B cell (primary cell): ENCODE measurements around the gene BBIP1. TPM values are rescaled to one million over a fixed set of nuclear protein-coding genes. Genes with fewer than 3 reads are reported as not detected.

Experiments
- ATAC-seq: fragments of 200-7000 bp; cut with Tn5 transposase; one replicate; pipeline ENCODE4 v1.10.0; 2021; ENCODE audit warnings: low read depth, mild to moderate bottlenecking, moderate number of reproducible peaks, moderate library complexity
- CTCF ChIA-PET: fragments of 350-600 bp; sonication (Branson Sonifier 250); formaldehyde crosslinking; loops from one replicate; lab custom pipeline; 2021; ENCODE audit warnings: antibody characterized with exemption, inconsistent platforms; lab: Charles Lee
- POLR2A ChIA-PET: fragments of 350-600 bp; sonication (Branson Sonifier 250); formaldehyde crosslinking; loops from one replicate; lab custom pipeline; 2021; ENCODE audit warnings: antibody characterized with exemption; lab: Charles Lee
- DNase-seq: peaks from one replicate; pipeline ENCODE4 v3.0.0; 2013
- H2AFZ ChIP-seq: 2 replicates; pipeline ENCODE4 v1.6.1; 2012; ENCODE audit warnings: mild to moderate bottlenecking, low read depth, low read length; ENCODE audit not compliant: insufficient read depth, poor library complexity, severe bottlenecking
- H3K27ac ChIP-seq, 2 donors: 1 replicate in 1 of 2; 2 replicates in 1 of 2; pipeline ENCODE4 v1.5.1; 2012 to 2013; ENCODE audit warnings: low read length in 2 of 2, mild to moderate bottlenecking in 2 of 2, moderate library complexity in 1 of 2
- H3K27me3 ChIP-seq, 4 experiments: fragments of 200-600 bp in 1 of 4; sonication (generic) in 1 of 4; replicated peaks in 1 of 4; 1 replicate in 2 of 4; 2 replicates in 2 of 4; pipeline versions ENCODE4 v1.6.1 to v1.7.0; 2013 to 2016; ENCODE audit warnings: low read length in 3 of 4, mild to moderate bottlenecking in 2 of 4, mixed read lengths in 1 of 4, moderate library complexity in 1 of 4; ENCODE audit not compliant: insufficient read depth in 4 of 4, control insufficient read depth in 3 of 4; ENCODE audit errors: control extremely low read depth in 1 of 4
- H3K36me3 ChIP-seq, 2 experiments: replicated peaks in 1 of 2; 1 replicate in 1 of 2; 2 replicates in 1 of 2; pipeline versions ENCODE4 v1.6.1 to v1.7.1; 2013; ENCODE audit warnings: low read length in 1 of 2; ENCODE audit not compliant: insufficient read depth in 2 of 2, control insufficient read depth in 1 of 2; ENCODE audit errors: control extremely low read depth in 1 of 2, extremely low read depth in 1 of 2
- H3K4me1 ChIP-seq, 2 donors: fragments of 200-600 bp in 1 of 2; sonication (generic) in 1 of 2; 1 replicate in 1 of 2; 2 replicates in 1 of 2; pipeline versions ENCODE4 v1.5.1 to v1.6.1; 2013 to 2017; ENCODE audit warnings: low read length in 2 of 2; ENCODE audit not compliant: control insufficient read depth in 2 of 2, insufficient read depth in 2 of 2
- H3K4me2 ChIP-seq: replicated peaks from 2 replicates; pipeline ENCODE3; 2012; ENCODE audit warnings: mild to moderate bottlenecking, low read depth, low read length; ENCODE audit not compliant: poor library complexity, severe bottlenecking
- H3K4me3 ChIP-seq, 5 experiments: fragments of 200-600 bp in 1 of 5; sonication (generic) in 1 of 5; 1 replicate in 3 of 5; 2 replicates in 2 of 5; pipeline versions ENCODE4 v1.5.1 to v1.7.0; 2011 to 2016; ENCODE audit warnings: low read length in 4 of 5, mild to moderate bottlenecking in 4 of 5, low read depth in 2 of 5, control low read depth in 1 of 5, moderate library complexity in 1 of 5; ENCODE audit not compliant: insufficient read depth in 1 of 5; ENCODE audit errors: control extremely low read depth in 1 of 5, extremely low read depth in 1 of 5
- H3K79me2 ChIP-seq: fragments of 200-600 bp; sonication (generic); one replicate; pipeline ENCODE4 v1.6.0; 2016; ENCODE audit warnings: low read length; ENCODE audit not compliant: control insufficient read depth, insufficient read depth
- H3K9ac ChIP-seq: fragments of 200-600 bp; sonication (generic); 2 replicates; pipeline ENCODE4 v1.6.1; 2017; ENCODE audit warnings: mild to moderate bottlenecking, low read length, moderate library complexity
- H3K9me3 ChIP-seq, 3 donors: one replicate each; pipeline versions ENCODE4 v1.6.1 to v1.7.1; 2013; ENCODE audit warnings: low read length in 2 of 3; ENCODE audit not compliant: control insufficient read depth in 2 of 3, insufficient read depth in 1 of 3; ENCODE audit errors: control extremely low read depth in 1 of 3
- H4K20me1 ChIP-seq: 2 replicates; pipeline ENCODE4 v1.6.0; 2012; ENCODE audit warnings: mild to moderate bottlenecking, low read length; ENCODE audit not compliant: insufficient read depth, control insufficient read depth, poor library complexity, severe bottlenecking
- H3K27ac Mint-ChIP-seq: one replicate; pipeline ENCODE4 v1.8.0; 2021; ENCODE audit warnings: mixed read lengths
- H3K27me3 Mint-ChIP-seq: one replicate; pipeline ENCODE4 v1.8.0; 2021; ENCODE audit warnings: mixed read lengths
- H3K4me1 Mint-ChIP-seq: one replicate; pipeline ENCODE4 v1.8.0; 2021; ENCODE audit warnings: mixed read lengths
- H3K4me3 Mint-ChIP-seq: one replicate; pipeline ENCODE4 v1.8.0; 2021; ENCODE audit warnings: mixed read lengths
- H3K9me3 Mint-ChIP-seq: one replicate; pipeline ENCODE4 v1.8.0; 2022; ENCODE audit warnings: mixed read lengths; ENCODE audit not compliant: insufficient read depth
- EZH2 ChIP-seq: IDR thresholded peaks from 2 replicates; pipeline ENCODE4 v1.6.1; 2012; ENCODE audit warnings: borderline replicate concordance, low read depth, mild to moderate bottlenecking, moderate library complexity, low read length; ENCODE audit not compliant: insufficient read depth, poor library complexity, severe bottlenecking
- WGBS: methylation state at CpG from one replicate; pipeline ENCODE4 v1.1.5; 2013; ENCODE audit warnings: missing lambda C conversion rate; ENCODE audit not compliant: insufficient coverage; 5-methylcytosine and 5-hydroxymethylcytosine counted together
- intact Hi-C: fragments of 100-400 bp; cut with micrococcal nuclease; formaldehyde crosslinking; loops from one replicate; pipeline ENCODE4 v1.10.0; 2022
- polyA plus RNA-seq: library from polyadenylated mRNA; depleted of rRNA; stranded (reverse); fragments of >200 nt; gene quantifications from 2 replicates; pipeline ENCODE4 v1.2.3, GENCODE V29; 2012
- total RNA-seq, 2 donors: library from RNA; stranded (reverse); fragments of 120-200 nt in 1 of 2; gene quantifications; 1 replicate in 1 of 2; 2 replicates in 1 of 2; pipeline versions ENCODE4 v1.2.3 to v1.2.4, GENCODE V29; 2013 to 2022
- TF ChIP-seq, protein P1 (sequence below): fragments of 200-600 bp; IDR thresholded peaks from one replicate; pipeline ENCODE4 v1.8.0; 2022; ENCODE audit warnings: antibody characterized with exemption, mild to moderate bottlenecking

BBIP1 gene
- total and polyA plus RNA-seq, 2 donors (not counting 1 experiment from before 2014, with no cell fraction given), result 10.6 to 46.1 TPM

DNA sequence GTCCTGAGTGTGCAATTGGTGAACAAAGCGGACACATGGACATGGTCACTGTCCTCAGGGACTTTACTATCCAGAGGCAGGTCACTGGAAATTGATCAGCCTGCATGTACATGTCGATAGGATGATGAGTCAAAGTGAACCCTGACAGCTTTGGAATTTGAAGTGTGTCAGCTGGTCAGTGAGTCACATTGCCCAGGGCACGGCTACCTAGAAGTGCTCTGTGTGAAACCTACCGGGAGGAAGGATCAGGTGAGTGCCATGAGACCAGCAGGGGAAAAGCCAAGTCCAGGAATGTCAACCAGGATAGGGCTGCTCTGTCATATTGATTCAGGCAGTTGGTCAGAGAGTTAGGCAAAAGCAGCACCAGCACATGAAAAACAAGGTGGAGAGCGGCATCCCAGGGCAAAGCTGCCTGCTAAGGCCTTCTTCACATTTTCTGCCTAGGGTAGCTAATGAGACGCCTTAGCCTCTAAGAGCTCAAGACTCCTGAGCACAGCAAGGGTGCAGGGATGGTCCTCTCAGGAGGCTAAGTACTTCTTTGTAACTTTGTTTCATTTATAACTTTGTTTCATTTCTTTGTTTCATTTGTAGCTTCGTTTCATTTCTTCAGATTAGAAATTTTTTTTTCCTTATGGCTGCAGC, 66.6 kb downstream of the BBIP1 start:
- H3K27ac Mint-ChIP-seq, result no peak overlapping the region
- ATAC-seq, result no peak
- Histone ChIP-seq H3K27me3 (no peaks in the 10 kb centered on the region), H3K4me1 (peaks cover 20 to 30% of the 10 kb centered on the region in 2 donors), H3K4me3 (no peak overlapping the region), H3K9me3 (no peaks in the 10 kb centered on the region), H3K27ac (no peak overlapping the region), H3K4me2 (no peak overlapping the region), H3K9ac (no peak overlapping the region), H3K79me2 (peaks cover under 1% of the 10 kb centered on the region), H2AFZ (no peak overlapping the region), H4K20me1 (no peaks in the 10 kb centered on the region), H3K36me3 (no peaks in the 10 kb centered on the region)
- no peak for TF ChIP-seq EZH2
- TF ChIP-seq, protein P1, sequence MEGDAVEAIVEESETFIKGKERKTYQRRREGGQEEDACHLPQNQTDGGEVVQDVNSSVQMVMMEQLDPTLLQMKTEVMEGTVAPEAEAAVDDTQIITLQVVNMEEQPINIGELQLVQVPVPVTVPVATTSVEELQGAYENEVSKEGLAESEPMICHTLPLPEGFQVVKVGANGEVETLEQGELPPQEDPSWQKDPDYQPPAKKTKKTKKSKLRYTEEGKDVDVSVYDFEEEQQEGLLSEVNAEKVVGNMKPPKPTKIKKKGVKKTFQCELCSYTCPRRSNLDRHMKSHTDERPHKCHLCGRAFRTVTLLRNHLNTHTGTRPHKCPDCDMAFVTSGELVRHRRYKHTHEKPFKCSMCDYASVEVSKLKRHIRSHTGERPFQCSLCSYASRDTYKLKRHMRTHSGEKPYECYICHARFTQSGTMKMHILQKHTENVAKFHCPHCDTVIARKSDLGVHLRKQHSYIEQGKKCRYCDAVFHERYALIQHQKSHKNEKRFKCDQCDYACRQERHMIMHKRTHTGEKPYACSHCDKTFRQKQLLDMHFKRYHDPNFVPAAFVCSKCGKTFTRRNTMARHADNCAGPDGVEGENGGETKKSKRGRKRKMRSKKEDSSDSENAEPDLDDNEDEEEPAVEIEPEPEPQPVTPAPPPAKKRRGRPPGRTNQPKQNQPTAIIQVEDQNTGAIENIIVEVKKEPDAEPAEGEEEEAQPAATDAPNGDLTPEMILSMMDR, result no peak
- no peak for DNase-seq
- POLR2A ChIA-PET, result interaction anchor here (1.0 to 1.4 kb wide), 3 partner anchors 10 to 19 kb away, joined by 3 to 4 read pairs (median 4); partner anchors contain the start of gene PDCD4
- H3K27me3 Mint-ChIP-seq, result no peaks in the 10 kb centered on the region
- WGBS, result 94% methylated on average over 5 of the region's 7 CpGs
- H3K9me3 Mint-ChIP-seq, result no peaks in the 10 kb centered on the region
- H3K4me1 Mint-ChIP-seq, result peaks cover 51% of the 10 kb centered on the region
- intact Hi-C loops, result no loop called here
- no peak overlapping the region for H3K4me3 Mint-ChIP-seq
- CTCF ChIA-PET, result interaction anchor here (1.2 to 1.9 kb wide), 3 partner anchors 10 to 42 kb away, joined by 3 to 7 read pairs (median 5); partner anchors contain the start of gene PDCD4

DNA sequence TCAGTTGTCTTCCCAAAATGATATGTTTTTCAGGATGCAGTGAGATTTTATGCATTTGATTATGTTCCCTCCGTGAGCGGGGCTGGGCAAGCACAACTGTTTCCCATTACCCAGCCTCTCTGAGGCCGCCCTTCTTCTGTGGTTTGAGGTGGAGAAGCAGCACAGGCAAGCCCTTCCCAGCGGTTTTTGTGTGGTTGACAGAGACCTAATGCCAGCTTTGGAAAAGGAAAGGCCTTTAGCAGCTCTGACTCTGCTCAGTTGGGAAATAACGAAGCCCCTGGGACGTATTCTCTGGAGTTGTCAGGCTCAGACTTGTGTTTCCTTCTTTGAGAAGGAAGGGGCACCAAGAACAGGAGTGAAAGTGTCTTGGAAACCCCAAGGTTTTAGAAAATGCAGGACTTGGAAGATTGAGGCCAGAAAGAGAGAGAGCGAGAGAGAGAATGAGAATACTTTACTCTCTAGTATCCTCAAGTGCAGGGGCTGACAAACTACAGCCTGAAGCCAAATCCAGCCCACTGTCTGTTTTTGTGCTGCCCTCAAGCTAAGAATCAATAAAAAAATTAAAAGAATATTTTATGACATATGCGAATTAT, 67.9 kb downstream of the BBIP1 start:
- no peak overlapping the region for H3K4me3 Mint-ChIP-seq
- H3K27me3 ChIP-seq, result no peaks in the 10 kb centered on the region
- ATAC-seq (no peak), DNase-seq (no peak)
- peak overlapping the region; percentile 43 for H2AFZ ChIP-seq
- H4K20me1 ChIP-seq, result no peaks in the 10 kb centered on the region
- WGBS, result 31% methylated on average over 6 of the region's 8 CpGs
- H3K4me1 ChIP-seq, result peaks cover 27 to 39% of the 10 kb centered on the region in 2 donors
- H3K9ac ChIP-seq, result no peak overlapping the region
- H3K9me3 ChIP-seq, result no peaks in the 10 kb centered on the region
- H3K4me1 Mint-ChIP-seq, result peaks cover 59% of the 10 kb centered on the region
- no peaks in the 10 kb centered on the region for H3K36me3 ChIP-seq
- ChIA-PET CTCF (interaction anchor here (1.2 to 1.9 kb wide), 2 partner anchors 9 to 14 kb away, joined by 3 to 7 read pairs; no protein-coding TSS in a partner anchor), POLR2A (no interaction called here)
- peak overlapping the region; percentile 3 for H3K4me2 ChIP-seq
- no peaks in the 10 kb centered on the region for H3K27me3 Mint-ChIP-seq
- H3K9me3 Mint-ChIP-seq, result no peaks in the 10 kb centered on the region
- no peaks in the 10 kb centered on the region for H3K79me2 ChIP-seq
- H3K4me3 ChIP-seq, result no peak overlapping the region
- intact Hi-C loops, result no loop called here
- H3K27ac ChIP-seq, result no peak overlapping the region
- H3K27ac Mint-ChIP-seq, result no peak overlapping the region
- TF ChIP-seq, protein P1, result no peak
- TF ChIP-seq EZH2, result no peak
